Muscle layer of duodenum (tissue), 2 donors: ENCODE measurements around the gene BRWD1.

Experiments
- H3K27ac ChIP-seq: one replicate; pipeline ENCODE4 v1.7.0; 2013; ENCODE audit warnings: mild to moderate bottlenecking, low read length
- H3K27me3 ChIP-seq: one replicate; pipeline ENCODE4 v1.7.0; 2013; ENCODE audit warnings: low read depth, mild to moderate bottlenecking, control low read depth, low read length
- H3K36me3 ChIP-seq, 2 donors: one replicate each; pipeline ENCODE4 v1.7.0; 2013; ENCODE audit warnings: low read length in 2 of 2, control low read depth in 1 of 2, mild to moderate bottlenecking in 1 of 2; ENCODE audit not compliant: insufficient read depth in 2 of 2, control insufficient read depth in 1 of 2
- H3K4me1 ChIP-seq, 2 donors: one replicate each; pipeline ENCODE4 v1.7.0; 2013; ENCODE audit warnings: low read length in 2 of 2, mild to moderate bottlenecking in 2 of 2, control low read depth in 1 of 2, moderate library complexity in 1 of 2; ENCODE audit not compliant: insufficient read depth in 2 of 2, control insufficient read depth in 1 of 2
- H3K4me3 ChIP-seq, 2 donors: one replicate each; pipeline ENCODE4 v1.7.0; 2013; ENCODE audit warnings: low read length in 2 of 2, low read depth in 1 of 2, mild to moderate bottlenecking in 1 of 2
- H3K9me3 ChIP-seq, 2 donors: one replicate each; pipeline ENCODE4 v1.7.0; 2013; ENCODE audit warnings: low read length in 2 of 2, control low read depth in 1 of 2, mild to moderate bottlenecking in 1 of 2; ENCODE audit not compliant: control insufficient read depth in 1 of 2
- donor health status: healthy.

BRWD1 gene

DNA sequence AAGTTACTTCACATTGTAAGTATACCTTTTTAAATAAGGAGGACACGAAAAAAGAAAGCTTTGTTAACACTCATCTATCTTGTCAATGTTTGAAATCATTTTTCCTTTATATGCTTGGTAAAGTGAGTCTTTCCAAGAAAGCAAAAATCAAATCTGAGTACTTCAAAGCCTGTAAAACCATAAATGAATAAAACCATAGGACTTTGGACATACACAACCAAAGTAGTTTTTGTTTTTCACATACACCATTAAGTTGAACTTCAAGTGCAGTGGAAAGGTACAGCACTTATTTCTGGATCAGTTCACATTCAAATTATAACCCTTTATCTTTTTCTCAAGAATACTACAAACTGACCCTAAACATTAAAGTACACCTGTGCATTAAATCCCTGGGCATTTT, 120.1 kb downstream of the BRWD1 start:
- no peaks in the 10 kb centered on the region for H3K4me1 ChIP-seq
- H3K27ac ChIP-seq: no peak overlapping the region
- H3K9me3 ChIP-seq: no peaks in the 10 kb centered on the region
- H3K36me3 ChIP-seq: peaks cover 22 to 25% of the 10 kb centered on the region in 2 donors
- no peak overlapping the region for H3K4me3 ChIP-seq
- H3K27me3 ChIP-seq: no peaks in the 10 kb centered on the region

DNA sequence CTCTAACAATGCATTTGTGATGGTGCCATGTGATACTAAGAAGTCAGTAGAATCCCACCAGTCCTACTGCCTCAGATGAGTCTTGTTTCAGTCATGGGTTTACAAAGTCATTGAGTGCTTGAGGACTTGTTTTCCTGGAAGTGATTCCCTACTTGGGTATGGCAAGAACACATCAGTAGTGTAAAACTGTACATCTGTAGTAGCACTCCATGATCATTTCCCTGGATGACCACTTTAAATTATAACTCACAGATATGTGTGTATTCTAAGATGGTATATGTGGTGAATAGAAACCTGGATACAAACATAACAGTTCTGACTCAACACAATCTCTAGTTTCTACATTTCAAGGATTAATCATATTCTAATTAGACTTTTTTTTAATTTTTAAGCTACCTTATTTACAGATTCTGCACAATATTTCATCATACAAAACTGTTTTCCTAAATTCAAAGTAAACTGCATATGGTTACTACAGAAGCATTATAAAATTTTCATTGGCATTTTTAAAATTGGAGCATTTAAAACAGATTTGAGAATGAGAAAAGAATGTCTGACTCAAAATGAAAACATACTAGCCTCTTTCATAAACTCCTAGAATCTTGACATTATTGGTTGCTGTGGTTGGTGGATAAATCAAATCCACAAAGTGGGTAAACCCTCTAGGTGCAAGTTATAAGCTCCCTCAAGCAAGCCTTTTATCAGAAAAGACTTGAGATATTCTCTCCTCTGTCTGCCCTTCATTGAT, 123.4 kb downstream of the BRWD1 start:
- H3K27me3 ChIP-seq: no peaks in the 10 kb centered on the region
- peaks cover 0 to 11% of the 10 kb centered on the region in 2 donors for H3K4me1 ChIP-seq

DNA sequence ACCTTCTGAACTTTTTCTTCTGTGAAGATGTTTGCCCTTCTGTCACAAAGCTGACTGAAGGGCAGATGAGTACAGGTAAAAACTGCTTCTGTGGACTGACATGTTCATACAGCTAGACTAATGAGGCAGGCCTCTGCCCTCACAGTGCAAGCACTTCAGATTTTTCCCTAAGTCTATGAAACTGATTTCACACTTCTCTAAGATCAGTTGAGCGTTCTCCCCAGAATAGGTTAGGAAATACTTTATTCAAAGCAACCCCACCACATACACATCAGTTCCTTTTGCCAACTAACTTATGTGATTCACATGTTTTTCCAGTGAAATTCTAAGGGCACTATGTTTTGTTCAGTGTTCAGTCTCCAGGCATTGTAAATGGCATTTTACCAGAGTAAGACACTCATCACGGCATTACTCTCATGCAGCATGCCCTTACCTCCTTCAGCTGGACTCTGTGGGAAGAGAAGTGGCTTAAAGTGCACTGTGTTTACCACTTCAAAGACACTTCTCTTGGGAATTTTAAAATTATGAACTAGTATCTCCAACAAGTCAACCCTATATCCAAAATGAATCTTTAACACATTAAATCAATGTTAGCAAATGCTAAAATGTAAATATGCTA, 124.8 kb downstream of the BRWD1 start:
- H3K27me3 ChIP-seq: no peaks in the 10 kb centered on the region
- H3K9me3 ChIP-seq: no peaks in the 10 kb centered on the region
- peaks cover 0 to 11% of the 10 kb centered on the region in 2 donors for H3K4me1 ChIP-seq
- no peak overlapping the region for H3K4me3 ChIP-seq
- H3K27ac ChIP-seq: no peak overlapping the region
- peaks cover 0 to 3% of the 10 kb centered on the region in 2 donors for H3K36me3 ChIP-seq

More for the DNA sequence above, 123.4 kb downstream of the BRWD1 start:
- Histone ChIP-seq H3K36me3 (peaks cover 3 to 7% of the 10 kb centered on the region in 2 donors), H3K27ac (no peak overlapping the region), H3K4me3 (no peak overlapping the region), H3K9me3 (no peaks in the 10 kb centered on the region)

DNA sequence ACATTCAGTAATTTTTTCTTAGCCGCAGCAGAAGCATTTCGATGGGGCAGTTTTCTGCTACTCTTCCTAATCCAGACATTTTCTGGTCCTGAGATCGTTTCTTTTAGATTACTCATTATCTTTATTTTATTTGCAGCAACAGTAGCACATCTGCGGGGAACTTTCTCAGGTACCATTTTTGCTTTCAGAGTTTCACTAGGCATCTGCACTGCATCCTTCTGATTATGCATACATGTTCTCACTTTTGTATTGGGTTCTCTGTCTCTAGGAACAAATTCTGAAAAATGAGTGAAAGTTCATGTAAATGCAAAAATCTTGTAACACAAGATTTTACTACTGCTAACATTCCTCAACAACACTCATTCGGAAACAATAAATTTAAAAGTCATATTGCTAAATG, 126.3 kb downstream of the BRWD1 start:
- H3K27ac ChIP-seq: no peak overlapping the region
- H3K36me3 ChIP-seq: peaks cover 0 to 3% of the 10 kb centered on the region in 2 donors
- no peak overlapping the region for H3K4me3 ChIP-seq
- H3K27me3 ChIP-seq: no peaks in the 10 kb centered on the region
- H3K9me3 ChIP-seq: no peaks in the 10 kb centered on the region
- peaks cover 0 to 16% of the 10 kb centered on the region in 2 donors for H3K4me1 ChIP-seq

DNA sequence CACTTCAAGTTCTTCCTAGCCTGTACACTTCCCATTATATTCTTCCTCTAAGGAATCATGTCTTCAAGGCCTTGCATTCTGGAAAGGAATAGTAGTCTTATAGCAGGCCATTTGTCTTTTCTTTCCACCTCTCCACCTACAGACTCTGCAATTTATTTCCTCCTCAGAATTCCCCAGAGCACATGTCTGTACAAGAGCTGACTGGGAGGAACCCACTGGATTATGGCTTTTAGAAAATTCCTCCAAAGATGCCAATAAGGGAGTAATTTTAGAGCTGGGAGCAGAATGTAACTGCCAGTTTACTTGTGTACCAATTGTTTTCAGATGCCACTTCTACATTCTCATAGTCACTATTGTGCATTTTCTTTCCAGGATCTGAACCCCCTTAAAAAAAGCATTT, 126.8 kb downstream of the BRWD1 start:
- Histone ChIP-seq H3K9me3 (no peaks in the 10 kb centered on the region), H3K27ac (no peak overlapping the region), H3K27me3 (no peaks in the 10 kb centered on the region), H3K4me3 (no peak overlapping the region), H3K4me1 (peaks cover 0 to 21% of the 10 kb centered on the region in 2 donors), H3K36me3 (peaks cover 0 to 3% of the 10 kb centered on the region in 2 donors)

DNA sequence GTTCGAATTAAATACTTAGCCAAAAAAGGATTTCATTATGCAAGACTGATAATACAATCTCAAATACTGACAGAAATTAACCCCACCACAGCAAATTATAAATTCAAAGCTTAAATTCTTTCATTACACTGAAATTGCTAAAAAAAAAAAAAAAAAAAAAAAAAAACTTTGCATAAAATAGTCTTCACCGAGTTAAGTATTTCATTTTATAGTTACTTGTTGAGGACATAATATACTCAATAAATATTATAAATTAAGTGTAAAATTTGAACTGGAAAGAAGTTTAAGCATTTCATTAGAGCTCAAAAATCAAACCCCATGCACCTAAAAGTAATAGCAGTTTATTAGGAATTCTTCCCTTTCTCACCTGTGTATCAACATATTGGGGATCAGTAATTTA, 128.3 kb downstream of the BRWD1 start:
- H3K27ac ChIP-seq: no peak overlapping the region
- no peaks in the 10 kb centered on the region for H3K9me3 ChIP-seq
- no peaks in the 10 kb centered on the region for H3K36me3 ChIP-seq
- H3K4me1 ChIP-seq: peaks cover 0 to 22% of the 10 kb centered on the region in 2 donors
- H3K4me3 ChIP-seq: no peak overlapping the region
- H3K27me3 ChIP-seq: no peaks in the 10 kb centered on the region

DNA sequence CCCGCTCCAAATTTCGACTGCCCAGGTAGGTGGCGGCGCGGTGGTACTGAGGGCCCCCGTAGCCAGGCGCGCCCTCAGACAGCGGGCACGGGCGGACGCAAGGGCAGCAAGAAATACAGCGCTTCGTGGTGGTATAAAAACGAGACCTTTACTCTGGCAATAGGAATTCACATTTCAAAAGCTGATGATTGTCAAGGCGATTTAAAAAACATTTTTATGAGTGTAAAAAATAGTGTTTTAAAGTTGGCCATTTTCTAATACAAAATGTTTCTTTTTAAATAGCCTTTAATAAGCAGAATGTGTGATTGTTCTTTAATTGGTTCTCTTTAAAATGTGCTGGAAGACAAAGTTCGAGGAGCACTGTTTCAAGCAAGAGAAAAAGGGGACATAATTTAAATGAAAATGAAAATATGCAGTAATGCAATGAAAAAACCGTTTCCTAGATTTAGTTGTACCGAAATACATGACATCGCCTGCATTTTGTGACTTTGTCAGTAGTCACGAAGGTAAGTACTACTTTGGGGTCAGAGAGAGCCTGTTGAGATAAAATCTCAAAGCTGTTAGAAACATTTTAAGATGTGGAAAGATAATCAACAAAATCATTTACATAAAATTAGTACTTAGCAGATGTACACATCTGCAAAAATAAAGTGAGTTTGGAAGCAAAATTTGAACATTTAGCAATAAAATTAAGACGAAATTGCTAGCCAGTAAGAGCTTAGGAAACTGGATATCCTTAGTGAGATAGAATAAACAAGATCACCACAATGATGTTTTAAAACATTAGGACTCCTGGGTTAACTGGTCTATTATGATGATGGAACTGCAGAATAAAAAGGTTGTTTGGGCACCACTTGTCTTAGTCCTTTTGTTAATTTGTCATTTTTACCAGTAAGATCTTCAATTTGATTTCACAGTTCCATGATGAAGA, 129.1 kb downstream of the BRWD1 start:
- Histone ChIP-seq H3K27me3 (no peaks in the 10 kb centered on the region), H3K4me3 (peak overlapping the region; percentile 80 to 95), H3K4me1 (peaks cover 0 to 22% of the 10 kb centered on the region in 2 donors), H3K9me3 (no peaks in the 10 kb centered on the region), H3K27ac (peak overlapping the region; percentile 82), H3K36me3 (no peaks in the 10 kb centered on the region)

DNA sequence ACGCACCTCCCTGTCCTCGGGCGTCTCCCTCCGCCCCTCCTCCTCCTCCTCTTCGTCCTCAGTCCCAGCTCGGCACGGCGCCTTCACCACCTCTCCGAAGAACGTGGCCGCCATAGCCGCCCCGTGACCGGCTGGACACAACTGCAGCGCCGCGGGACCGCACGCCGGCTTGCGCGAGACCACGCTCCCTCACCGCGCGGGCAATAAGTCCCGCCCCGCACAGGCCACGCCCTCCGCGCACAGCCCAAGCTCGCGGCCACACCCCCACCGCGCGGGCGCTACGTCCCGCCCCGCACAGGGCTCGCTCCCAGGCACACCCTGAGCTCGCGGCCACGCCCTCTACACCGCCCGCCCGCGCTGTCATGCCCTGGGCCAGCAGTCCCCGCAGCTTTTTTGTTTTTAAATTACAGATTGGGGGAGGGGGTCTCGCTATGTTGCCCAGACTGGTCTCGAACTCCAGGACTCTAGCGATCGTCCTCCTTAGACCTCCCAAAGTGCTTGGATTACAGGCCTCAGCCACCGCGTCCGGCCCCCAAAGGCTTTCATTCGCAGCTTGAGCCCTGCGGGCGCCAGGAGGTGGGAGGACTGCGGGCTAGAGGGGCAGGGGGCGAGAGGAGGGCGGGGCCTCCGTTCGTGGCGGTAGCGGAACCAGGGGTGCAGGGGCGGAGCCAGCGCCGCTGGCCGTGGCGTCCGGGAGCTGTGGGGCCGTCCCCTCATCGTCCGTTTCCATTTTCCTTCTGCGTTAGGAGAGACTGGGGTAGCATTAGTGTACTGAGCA, 130.0 kb downstream of the BRWD1 start, which contains the start of gene PSMG1:
Gene PSMG1 (minus strand): TSS at position 180 of the 778 bp plus-strand sequence. CDS start 66 bp downstream, at position 114.
- Histone ChIP-seq H3K27me3 (no peaks in the 10 kb centered on the region), H3K27ac (peak within 1 kb of the TSS; percentile 82), H3K36me3 (peaks cover 0 to 3% of the 10 kb centered on the region in 2 donors), H3K4me1 (peaks cover 0 to 22% of the 10 kb centered on the region in 2 donors), H3K4me3 (peak within 1 kb of the TSS; percentile 80 to 95), H3K9me3 (no peaks in the 10 kb centered on the region)

DNA sequence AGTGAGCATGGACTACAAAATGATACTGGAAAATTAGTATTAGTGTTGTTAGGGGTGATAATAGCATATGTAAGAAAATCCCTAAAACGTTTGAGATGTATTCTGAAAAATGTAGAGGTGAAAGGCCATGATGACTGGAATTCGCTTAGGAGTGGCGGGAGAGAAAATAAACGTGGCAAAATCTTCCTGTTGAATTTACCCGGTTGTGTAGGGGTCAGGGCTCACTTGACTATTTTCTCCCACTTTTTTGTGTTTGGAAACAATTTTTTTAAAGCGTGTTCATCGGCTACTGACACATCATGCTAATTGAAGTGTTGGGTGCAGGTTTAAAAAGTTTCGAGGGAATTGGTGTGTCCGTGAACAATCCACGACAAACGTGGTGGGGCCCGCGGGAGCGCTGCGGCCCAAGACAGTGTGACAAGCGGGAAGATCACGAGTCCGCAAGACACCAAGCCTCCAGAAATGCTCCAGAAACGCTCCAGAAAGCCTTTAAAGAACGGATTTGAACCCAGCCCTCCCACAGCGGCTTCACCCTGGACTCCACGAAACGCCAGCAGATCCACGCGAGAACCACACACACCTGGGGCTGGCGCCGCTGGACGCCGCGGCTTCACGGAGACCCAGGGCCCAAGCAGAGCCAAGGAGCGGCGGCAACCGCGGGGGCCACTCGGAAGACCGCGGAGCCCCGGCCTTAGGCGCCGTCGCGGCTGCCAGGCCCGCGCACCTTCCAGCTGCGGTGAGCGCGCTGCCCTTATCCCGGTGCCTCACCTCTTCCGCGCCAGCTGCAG, 130.8 kb downstream of the BRWD1 start:
- Histone ChIP-seq H3K36me3 (peaks cover 0 to 3% of the 10 kb centered on the region in 2 donors), H3K4me1 (peaks cover 0 to 22% of the 10 kb centered on the region in 2 donors), H3K27ac (peak overlapping the region; percentile 82), H3K27me3 (no peaks in the 10 kb centered on the region), H3K9me3 (no peaks in the 10 kb centered on the region), H3K4me3 (peak overlapping the region; percentile 80 to 95)

DNA sequence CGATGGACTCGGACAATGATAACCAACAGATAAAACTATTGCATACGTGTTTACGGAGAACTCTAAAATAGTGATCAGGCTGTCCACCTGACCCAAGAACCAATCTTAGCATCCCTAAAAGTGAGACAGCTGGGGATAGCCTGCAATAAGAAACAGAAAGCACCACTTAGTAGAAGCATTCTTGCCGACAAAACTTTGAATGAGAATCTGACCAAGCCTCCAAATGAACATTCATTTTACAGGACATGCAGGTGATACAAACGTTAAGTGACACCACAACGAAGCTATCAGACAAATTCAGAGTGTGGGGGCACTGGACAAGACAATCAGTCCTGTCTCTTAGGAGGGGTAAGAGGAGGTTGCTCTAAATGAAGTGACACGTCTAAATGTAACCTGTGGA, 131.4 kb downstream of the BRWD1 start:
- no peaks in the 10 kb centered on the region for H3K27me3 ChIP-seq
- peak overlapping the region; percentile 82 for H3K27ac ChIP-seq
- peaks cover 0 to 22% of the 10 kb centered on the region in 2 donors for H3K4me1 ChIP-seq
- H3K36me3 ChIP-seq: peaks cover 0 to 9% of the 10 kb centered on the region in 2 donors
- no peaks in the 10 kb centered on the region for H3K9me3 ChIP-seq
- H3K4me3 ChIP-seq: peak overlapping the region; percentile 80 to 95
